ENCODE data around the gene DRC3. TPM values are rescaled to one million over a fixed set of nuclear protein-coding genes. Genes with fewer than 3 reads are reported as not detected.

The DRC3 gene
- total and polyA plus RNA-seq, 2 donors (not counting 3 experiments of a cell fraction or from before 2014, with no cell fraction given): 1.6 to 2.9 TPM

DNA sequence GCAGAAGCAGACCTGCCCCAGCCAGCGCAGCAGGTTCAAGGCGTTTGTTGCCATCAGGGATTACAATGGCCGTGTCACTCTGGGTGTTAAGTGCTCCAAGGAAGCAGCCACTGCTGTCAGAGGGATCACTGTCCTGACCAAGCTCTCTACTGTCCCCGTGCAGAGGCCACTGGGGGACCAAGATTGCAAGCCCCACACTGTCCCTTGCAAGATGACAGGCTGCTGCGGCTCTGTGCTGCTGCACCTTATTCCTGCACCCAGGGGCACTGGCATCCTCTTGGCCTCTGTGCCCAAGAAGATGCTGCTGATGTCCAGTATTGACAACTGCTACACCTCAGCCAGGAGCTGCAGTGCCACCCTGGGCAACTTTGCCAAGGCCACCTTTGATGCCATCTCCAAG is 38.6 kb downstream of the DRC3 start:
- H3K36me3 ChIP-seq (ENCODE audit: control insufficient read depth in 2 of 2, extremely low read depth in 1 of 2, insufficient read depth in 2 of 2, low read length in 2 of 2): peaks cover 0 to 4% of the 10 kb centered on the region in 2 experiments
- H3K27ac ChIP-seq (ENCODE audit: insufficient read depth, low read depth, low read length): no peak overlapping the region
- dilution Hi-C loops (cut with MboI; ENCODE audit: extremely low pct_ligation_motif_present, low sequenced_read_pairs) (no loop called here), intact Hi-C loops (cut with micrococcal nuclease) (no loop called here)
- H2AFZ ChIP-seq (ENCODE audit: low read depth, low read length): no peak overlapping the region
- no peak overlapping the region for H3K9ac ChIP-seq (replicated peaks; ENCODE audit: extremely low read depth, insufficient read depth, low read length)
- ChIA-PET POLR2A (no interaction called here), CTCF (no interaction called here)
- no peak overlapping the region for H3K4me3 ChIP-seq (replicated peaks in 1 of 3; ENCODE audit: insufficient read depth in 1 of 3, low read depth in 1 of 3, low read length in 3 of 3)
- H3K9me1 ChIP-seq (replicated peaks; ENCODE audit: control insufficient read depth, extremely low read depth, insufficient read depth, low read length): no peaks in the 10 kb centered on the region
- no peaks in the 10 kb centered on the region for H3K27me3 ChIP-seq (ENCODE audit: control insufficient read depth in 2 of 2, insufficient read depth in 2 of 2, low read length in 2 of 2)
- BruUV-seq (replicated peaks): no TSS peak
- no peaks in the 10 kb centered on the region for H3K4me1 ChIP-seq (ENCODE audit: control insufficient read depth, extremely low read depth, insufficient read depth, low read length)
- H3K4me2 ChIP-seq (ENCODE audit: insufficient read depth, low read length): no peak overlapping the region
- no peak for TF ChIP-seq GATA2 (IDR thresholded peaks at IDR 0.05; ENCODE audit: insufficient read depth, insufficient read length, low read depth, low read length)
- no peak for TF ChIP-seq MYC (IDR thresholded peaks at IDR 0.05; ENCODE audit: low read depth, low read length)
- no peak for TF ChIP-seq MAX (IDR thresholded peaks at IDR 0.05; ENCODE audit: insufficient read depth, insufficient read length)
- TF ChIP-seq JUN (IDR thresholded peaks at IDR 0.05; ENCODE audit: borderline replicate concordance, insufficient read depth, insufficient read length, low read depth): no peak
- no peak for TF ChIP-seq POLR2A (IDR thresholded peaks at IDR 0.05; ENCODE audit: low read depth, low read length)
- TF ChIP-seq, protein P1, sequence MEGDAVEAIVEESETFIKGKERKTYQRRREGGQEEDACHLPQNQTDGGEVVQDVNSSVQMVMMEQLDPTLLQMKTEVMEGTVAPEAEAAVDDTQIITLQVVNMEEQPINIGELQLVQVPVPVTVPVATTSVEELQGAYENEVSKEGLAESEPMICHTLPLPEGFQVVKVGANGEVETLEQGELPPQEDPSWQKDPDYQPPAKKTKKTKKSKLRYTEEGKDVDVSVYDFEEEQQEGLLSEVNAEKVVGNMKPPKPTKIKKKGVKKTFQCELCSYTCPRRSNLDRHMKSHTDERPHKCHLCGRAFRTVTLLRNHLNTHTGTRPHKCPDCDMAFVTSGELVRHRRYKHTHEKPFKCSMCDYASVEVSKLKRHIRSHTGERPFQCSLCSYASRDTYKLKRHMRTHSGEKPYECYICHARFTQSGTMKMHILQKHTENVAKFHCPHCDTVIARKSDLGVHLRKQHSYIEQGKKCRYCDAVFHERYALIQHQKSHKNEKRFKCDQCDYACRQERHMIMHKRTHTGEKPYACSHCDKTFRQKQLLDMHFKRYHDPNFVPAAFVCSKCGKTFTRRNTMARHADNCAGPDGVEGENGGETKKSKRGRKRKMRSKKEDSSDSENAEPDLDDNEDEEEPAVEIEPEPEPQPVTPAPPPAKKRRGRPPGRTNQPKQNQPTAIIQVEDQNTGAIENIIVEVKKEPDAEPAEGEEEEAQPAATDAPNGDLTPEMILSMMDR (IDR thresholded peaks at IDR 0.05; ENCODE audit: extremely low read depth in 1 of 2, insufficient read depth in 1 of 2, low read depth in 1 of 2, low read length in 2 of 2): no peak
- TF ChIP-seq POLR2AphosphoS5 (IDR thresholded peaks at IDR 0.05; ENCODE audit: insufficient read depth, low read depth, low read length): no peak
- no peak for TF ChIP-seq FOS (IDR thresholded peaks at IDR 0.05; ENCODE audit: borderline replicate concordance, insufficient read depth, low read length)
- no peak for TF ChIP-seq EZH2 (IDR thresholded peaks at IDR 0.05; ENCODE audit: borderline replicate concordance, low read depth, low read length, severe bottlenecking)
- DNase-seq (ENCODE audit: low read depth, low spot score) (no peak), FAIRE-seq (no peak)
- H3K79me2 ChIP-seq (ENCODE audit: control insufficient read depth, insufficient read depth, low read length): no peaks in the 10 kb centered on the region
- no peaks in the 10 kb centered on the region for H4K20me1 ChIP-seq (replicated peaks; ENCODE audit: control insufficient read depth, extremely low read depth, insufficient read depth, low read length)
- H3K9me3 ChIP-seq (replicated peaks; ENCODE audit: control insufficient read depth, insufficient read depth, low read length): no peaks in the 10 kb centered on the region
